WTC11 (cell line): ENCODE results near the gene ASTN1. TPM values are rescaled to one million over a fixed set of nuclear protein-coding genes. Genes with fewer than 3 reads are reported as not detected.

Source experiments
- ATAC-seq: fragments of 200-7000 bp; cut with Tn5 transposase; 2 replicates; pipeline ENCODE4 v1.10.0; 2021; ENCODE audit warnings: mild to moderate bottlenecking, moderate library complexity
- CTCF ChIA-PET: fragments of 300-600 bp; sonication (Branson Sonifier 250); formaldehyde crosslinking; loops from one replicate; lab custom pipeline; 2021; ENCODE audit warnings: antibody characterized with exemption; lab: Charles Lee
- POLR2A ChIA-PET: fragments of 350-600 bp; sonication (Branson Sonifier 250); formaldehyde crosslinking; loops from one replicate; lab custom pipeline; 2021; ENCODE audit warnings: antibody characterized with exemption; lab: Charles Lee
- DNase-seq: peaks from one replicate; pipeline ENCODE4 v3.0.0; 2021; ENCODE audit warnings: low spot score
- H3K27ac Mint-ChIP-seq: 2 replicates; pipeline ENCODE4 v1.8.0; 2021; ENCODE audit warnings: mixed read lengths
- H3K27me3 Mint-ChIP-seq: 2 replicates; pipeline ENCODE4 v1.8.0; 2021; ENCODE audit warnings: low read depth, mild to moderate bottlenecking, moderate library complexity, mixed read lengths
- H3K36me3 Mint-ChIP-seq: 2 replicates; pipeline ENCODE4 v1.8.0; 2021; ENCODE audit warnings: mixed read lengths
- H3K4me1 Mint-ChIP-seq: 2 replicates; pipeline ENCODE4 v1.8.0; 2022; ENCODE audit warnings: mixed read lengths
- H3K4me3 Mint-ChIP-seq: 2 replicates; pipeline ENCODE4 v1.8.0; 2021; ENCODE audit warnings: mild to moderate bottlenecking, moderate library complexity, mixed read lengths
- H3K9me3 Mint-ChIP-seq: 2 replicates; pipeline ENCODE4 v1.8.0; 2021; ENCODE audit warnings: mixed read lengths
- CBFB ChIP-seq: sonication (generic); formaldehyde crosslinking; IDR thresholded peaks from 2 replicates; pipeline ENCODE4 v1.8.1; 2022; ENCODE audit warnings: mild to moderate bottlenecking, low read depth, missing genetic modification reagents
- CREM ChIP-seq: sonication (generic); formaldehyde crosslinking; IDR thresholded peaks from 2 replicates; pipeline ENCODE4 v1.8.1; 2022; ENCODE audit warnings: mild to moderate bottlenecking, missing genetic modification reagents, moderate library complexity
- ELF4 ChIP-seq: sonication (generic); formaldehyde crosslinking; IDR thresholded peaks from 2 replicates; pipeline ENCODE4 v1.8.1; 2022; ENCODE audit warnings: low read depth, mild to moderate bottlenecking, moderate library complexity, missing genetic modification reagents
- EMX1 ChIP-seq: fragments of 250-450 bp; sonication (Bioruptor Pico); IDR thresholded peaks from 2 replicates; pipeline ENCODE4 v1.8.0; 2021; ENCODE audit warnings: mild to moderate bottlenecking
- HMGA2 ChIP-seq: fragments of 250-450 bp; sonication (Bioruptor Pico); IDR thresholded peaks from 2 replicates; pipeline ENCODE4 v1.4.0; 2021; ENCODE audit warnings: mild to moderate bottlenecking, moderate library complexity
- IRF1 ChIP-seq: sonication (generic); formaldehyde crosslinking; IDR thresholded peaks from 2 replicates; pipeline ENCODE4 v1.8.0; 2023; ENCODE audit warnings: missing genetic modification reagents
- JAZF1 ChIP-seq: fragments of 250-450 bp; sonication (Bioruptor Pico); IDR thresholded peaks from 2 replicates; pipeline ENCODE4 v1.9.0; 2021; ENCODE audit warnings: moderate library complexity, mild to moderate bottlenecking, inconsistent platforms
- SOX15 ChIP-seq: fragments of 250-450 bp; sonication (Bioruptor Pico); IDR thresholded peaks from 2 replicates; pipeline ENCODE4 v1.9.0; 2021; ENCODE audit warnings: mild to moderate bottlenecking
- SP1 ChIP-seq: sonication (generic); formaldehyde crosslinking; conservative IDR thresholded peaks from 2 replicates; pipeline ENCODE4 v1.8.1; 2022; ENCODE audit warnings: missing genetic modification reagents
- ZNF281 ChIP-seq: sonication (generic); formaldehyde crosslinking; IDR thresholded peaks from 2 replicates; pipeline ENCODE4 v1.8.0; 2023; ENCODE audit warnings: mild to moderate bottlenecking, missing genetic modification reagents
- ZSCAN18 ChIP-seq: fragments of 250-450 bp; sonication (Bioruptor Pico); IDR thresholded peaks from 2 replicates; pipeline ENCODE4 v2.1.2; 2022; ENCODE audit warnings: mild to moderate bottlenecking, moderate library complexity
- total RNA-seq: library from RNA; stranded (reverse); gene quantifications from 3 replicates; pipeline ENCODE4 v1.2.3, GENCODE V29; 2021
- TF ChIP-seq, protein P1 (sequence below): fragments of 250-450 bp; sonication (Bioruptor Pico); IDR thresholded peaks from 2 replicates; pipeline ENCODE4 v1.8.0; 2021; ENCODE audit warnings: mild to moderate bottlenecking
- TF ChIP-seq, protein P2 (sequence below): sonication (generic); formaldehyde crosslinking; IDR thresholded peaks from 2 replicates; pipeline ENCODE4 v1.8.0; 2022; ENCODE audit warnings: mild to moderate bottlenecking, missing genetic modification reagents
- TF ChIP-seq, protein P3 (sequence below): sonication (generic); formaldehyde crosslinking; IDR thresholded peaks from 2 replicates; pipeline ENCODE4 v1.8.1; 2022; ENCODE audit warnings: mild to moderate bottlenecking, missing genetic modification reagents, moderate library complexity, borderline replicate concordance
- TF ChIP-seq, protein P4 (sequence below): sonication (generic); formaldehyde crosslinking; IDR thresholded peaks from 2 replicates; pipeline ENCODE4 v1.8.1; 2023; ENCODE audit warnings: mild to moderate bottlenecking, missing genetic modification reagents

The ASTN1 gene
- total RNA-seq, 1 experiment from 2014 or later = 3.4 TPM

- Mint-ChIP-seq H3K36me3 (no peaks in the 10 kb centered on the region), H3K27ac (no peak overlapping the region), H3K4me3 (no peak overlapping the region), H3K9me3 (no peaks in the 10 kb centered on the region), H3K27me3 (peaks cover 5% of the 10 kb centered on the region; the same call in 1 of the 2 replicates), H3K4me1 (peaks cover 17% of the 10 kb centered on the region)
- ChIA-PET CTCF (no interaction called here), POLR2A (no interaction called here)
- ATAC-seq = no peak
- DNase-seq = no peak
- TF ChIP-seq ZNF281 (CRISPR knock-in tag) (no peak), CBFB (no peak), EMX1 (CRISPR knock-in tag) (no peak), JAZF1 (CRISPR knock-in tag) (no peak), ZSCAN18 (no peak), HMGA2 (CRISPR knock-in tag) (no peak), SP1 (CRISPR knock-in tag) (no peak), ELF4 (CRISPR knock-in tag) (no peak), IRF1 (CRISPR knock-in tag) (no peak), SOX15 (CRISPR knock-in tag) (no peak)
- TF ChIP-seq, protein P1, sequence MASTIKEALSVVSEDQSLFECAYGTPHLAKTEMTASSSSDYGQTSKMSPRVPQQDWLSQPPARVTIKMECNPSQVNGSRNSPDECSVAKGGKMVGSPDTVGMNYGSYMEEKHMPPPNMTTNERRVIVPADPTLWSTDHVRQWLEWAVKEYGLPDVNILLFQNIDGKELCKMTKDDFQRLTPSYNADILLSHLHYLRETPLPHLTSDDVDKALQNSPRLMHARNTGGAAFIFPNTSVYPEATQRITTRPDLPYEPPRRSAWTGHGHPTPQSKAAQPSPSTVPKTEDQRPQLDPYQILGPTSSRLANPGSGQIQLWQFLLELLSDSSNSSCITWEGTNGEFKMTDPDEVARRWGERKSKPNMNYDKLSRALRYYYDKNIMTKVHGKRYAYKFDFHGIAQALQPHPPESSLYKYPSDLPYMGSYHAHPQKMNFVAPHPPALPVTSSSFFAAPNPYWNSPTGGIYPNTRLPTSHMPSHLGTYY (CRISPR knock-in tag) = no peak
- TF ChIP-seq, protein P2, sequence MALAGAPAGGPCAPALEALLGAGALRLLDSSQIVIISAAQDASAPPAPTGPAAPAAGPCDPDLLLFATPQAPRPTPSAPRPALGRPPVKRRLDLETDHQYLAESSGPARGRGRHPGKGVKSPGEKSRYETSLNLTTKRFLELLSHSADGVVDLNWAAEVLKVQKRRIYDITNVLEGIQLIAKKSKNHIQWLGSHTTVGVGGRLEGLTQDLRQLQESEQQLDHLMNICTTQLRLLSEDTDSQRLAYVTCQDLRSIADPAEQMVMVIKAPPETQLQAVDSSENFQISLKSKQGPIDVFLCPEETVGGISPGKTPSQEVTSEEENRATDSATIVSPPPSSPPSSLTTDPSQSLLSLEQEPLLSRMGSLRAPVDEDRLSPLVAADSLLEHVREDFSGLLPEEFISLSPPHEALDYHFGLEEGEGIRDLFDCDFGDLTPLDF (CRISPR knock-in tag) = no peak
- TF ChIP-seq, protein P3, sequence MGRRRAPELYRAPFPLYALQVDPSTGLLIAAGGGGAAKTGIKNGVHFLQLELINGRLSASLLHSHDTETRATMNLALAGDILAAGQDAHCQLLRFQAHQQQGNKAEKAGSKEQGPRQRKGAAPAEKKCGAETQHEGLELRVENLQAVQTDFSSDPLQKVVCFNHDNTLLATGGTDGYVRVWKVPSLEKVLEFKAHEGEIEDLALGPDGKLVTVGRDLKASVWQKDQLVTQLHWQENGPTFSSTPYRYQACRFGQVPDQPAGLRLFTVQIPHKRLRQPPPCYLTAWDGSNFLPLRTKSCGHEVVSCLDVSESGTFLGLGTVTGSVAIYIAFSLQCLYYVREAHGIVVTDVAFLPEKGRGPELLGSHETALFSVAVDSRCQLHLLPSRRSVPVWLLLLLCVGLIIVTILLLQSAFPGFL (CRISPR knock-in tag) = no peak
- TF ChIP-seq, protein P4, sequence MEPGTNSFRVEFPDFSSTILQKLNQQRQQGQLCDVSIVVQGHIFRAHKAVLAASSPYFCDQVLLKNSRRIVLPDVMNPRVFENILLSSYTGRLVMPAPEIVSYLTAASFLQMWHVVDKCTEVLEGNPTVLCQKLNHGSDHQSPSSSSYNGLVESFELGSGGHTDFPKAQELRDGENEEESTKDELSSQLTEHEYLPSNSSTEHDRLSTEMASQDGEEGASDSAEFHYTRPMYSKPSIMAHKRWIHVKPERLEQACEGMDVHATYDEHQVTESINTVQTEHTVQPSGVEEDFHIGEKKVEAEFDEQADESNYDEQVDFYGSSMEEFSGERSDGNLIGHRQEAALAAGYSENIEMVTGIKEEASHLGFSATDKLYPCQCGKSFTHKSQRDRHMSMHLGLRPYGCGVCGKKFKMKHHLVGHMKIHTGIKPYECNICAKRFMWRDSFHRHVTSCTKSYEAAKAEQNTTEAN (CRISPR knock-in tag) = no peak
Measured at GRCh38 chr1:176994931-176995596, 169.4 kb downstream of the ASTN1 start.

DNA sequence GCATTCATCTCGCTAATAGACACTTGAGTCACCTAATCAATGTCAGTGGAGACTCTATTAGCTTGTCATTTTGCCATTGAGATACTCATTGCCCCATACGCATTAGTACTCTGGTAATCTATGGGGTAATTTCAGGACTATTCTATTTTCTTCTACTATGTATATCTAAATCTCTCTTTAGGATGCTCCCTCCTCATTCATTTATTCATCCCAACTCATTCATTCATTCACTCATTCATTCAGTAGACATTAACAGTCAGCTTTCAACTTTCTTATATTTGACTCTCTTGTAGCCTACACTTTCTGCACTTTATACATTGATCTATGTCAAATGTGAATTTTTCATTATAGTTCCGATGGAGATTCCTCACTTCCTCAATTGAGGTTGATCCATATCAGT is 170.9 kb downstream of the ASTN1 start:
- Mint-ChIP-seq H3K36me3 (no peaks in the 10 kb centered on the region), H3K4me1 (peaks cover 20% of the 10 kb centered on the region), H3K4me3 (no peak overlapping the region), H3K27ac (no peak overlapping the region), H3K9me3 (no peaks in the 10 kb centered on the region), H3K27me3 (peaks cover 5% of the 10 kb centered on the region; the same call in 1 of the 2 replicates)
- ATAC-seq = no peak
- ChIA-PET POLR2A (no interaction called here), CTCF (interaction anchor here (1.2 to 2.0 kb wide), 2 partner anchors 45 to 188 kb away, joined by 4 to 5 read pairs; no protein-coding TSS in a partner anchor)
- DNase-seq = no peak
- TF ChIP-seq CREM = no peak
